HG02610 (cell line): Measurements from ENCODE around the gene GMDS.

ENCODE experiments used
- ATAC-seq: cut with Tn5 transposase; IDR thresholded peaks from one replicate; pipeline ENCODE4 v1.9.1; 2021; ENCODE audit warnings: mild to moderate bottlenecking, moderate library complexity; ENCODE audit not compliant: unreplicated experiment

The GMDS gene

DNA sequence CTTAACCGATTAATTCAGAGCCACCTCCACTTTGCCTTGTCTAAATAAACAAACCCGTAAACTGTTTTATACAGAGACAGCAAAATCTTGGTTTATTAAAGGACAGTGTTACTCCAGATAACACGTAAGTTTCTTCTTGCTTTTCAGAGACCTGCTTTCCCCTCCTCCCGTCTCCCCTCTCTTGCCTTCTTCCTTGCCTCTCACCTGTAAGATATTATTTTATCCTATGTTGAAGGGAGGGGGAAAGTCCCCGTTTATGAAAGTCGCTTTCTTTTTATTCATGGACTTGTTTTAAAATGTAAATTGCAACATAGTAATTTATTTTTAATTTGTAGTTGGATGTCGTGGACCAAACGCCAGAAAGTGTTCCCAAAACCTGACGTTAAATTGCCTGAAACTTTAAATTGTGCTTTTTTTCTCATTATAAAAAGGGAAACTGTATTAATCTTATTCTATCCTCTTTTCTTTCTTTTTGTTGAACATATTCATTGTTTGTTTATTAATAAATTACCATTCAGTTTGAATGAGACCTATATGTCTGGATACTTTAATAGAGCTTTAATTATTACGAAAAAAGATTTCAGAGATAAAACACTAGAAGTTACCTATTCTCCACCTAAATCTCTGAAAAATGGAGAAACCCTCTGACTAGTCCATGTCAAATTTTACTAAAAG, 633.0 kb downstream of the GMDS start:
- ATAC-seq = no peak

- ATAC-seq = no peak
Measured at GRCh38 chr6:1611572-1612298, 633.7 kb downstream of the GMDS start.

GRCh38 chr6:1611322-1611571, 634.2 kb downstream of the GMDS start:
- ATAC-seq = no peak

DNA sequence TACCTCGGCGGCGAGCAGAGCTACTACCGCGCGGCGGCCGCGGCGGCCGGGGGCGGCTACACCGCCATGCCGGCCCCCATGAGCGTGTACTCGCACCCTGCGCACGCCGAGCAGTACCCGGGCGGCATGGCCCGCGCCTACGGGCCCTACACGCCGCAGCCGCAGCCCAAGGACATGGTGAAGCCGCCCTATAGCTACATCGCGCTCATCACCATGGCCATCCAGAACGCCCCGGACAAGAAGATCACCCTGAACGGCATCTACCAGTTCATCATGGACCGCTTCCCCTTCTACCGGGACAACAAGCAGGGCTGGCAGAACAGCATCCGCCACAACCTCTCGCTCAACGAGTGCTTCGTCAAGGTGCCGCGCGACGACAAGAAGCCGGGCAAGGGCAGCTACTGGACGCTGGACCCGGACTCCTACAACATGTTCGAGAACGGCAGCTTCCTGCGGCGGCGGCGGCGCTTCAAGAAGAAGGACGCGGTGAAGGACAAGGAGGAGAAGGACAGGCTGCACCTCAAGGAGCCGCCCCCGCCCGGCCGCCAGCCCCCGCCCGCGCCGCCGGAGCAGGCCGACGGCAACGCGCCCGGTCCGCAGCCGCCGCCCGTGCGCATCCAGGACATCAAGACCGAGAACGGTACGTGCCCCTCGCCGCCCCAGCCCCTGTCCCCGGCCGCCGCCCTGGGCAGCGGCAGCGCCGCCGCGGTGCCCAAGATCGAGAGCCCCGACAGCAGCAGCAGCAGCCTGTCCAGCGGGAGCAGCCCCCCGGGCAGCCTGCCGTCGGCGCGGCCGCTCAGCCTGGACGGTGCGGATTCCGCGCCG, 634.7 kb downstream of the GMDS start:
- peak; percentile 13 for ATAC-seq

- ATAC-seq = peak; percentile 53
Measured at GRCh38 chr6:1609648-1610496, 635.5 kb downstream of the GMDS start, which contains the start of gene FOXC1. Gene FOXC1, plus strand, starts transcription at chr6:1609915. Its CDS starts 531 bp downstream, at chr6:1610446.

DNA sequence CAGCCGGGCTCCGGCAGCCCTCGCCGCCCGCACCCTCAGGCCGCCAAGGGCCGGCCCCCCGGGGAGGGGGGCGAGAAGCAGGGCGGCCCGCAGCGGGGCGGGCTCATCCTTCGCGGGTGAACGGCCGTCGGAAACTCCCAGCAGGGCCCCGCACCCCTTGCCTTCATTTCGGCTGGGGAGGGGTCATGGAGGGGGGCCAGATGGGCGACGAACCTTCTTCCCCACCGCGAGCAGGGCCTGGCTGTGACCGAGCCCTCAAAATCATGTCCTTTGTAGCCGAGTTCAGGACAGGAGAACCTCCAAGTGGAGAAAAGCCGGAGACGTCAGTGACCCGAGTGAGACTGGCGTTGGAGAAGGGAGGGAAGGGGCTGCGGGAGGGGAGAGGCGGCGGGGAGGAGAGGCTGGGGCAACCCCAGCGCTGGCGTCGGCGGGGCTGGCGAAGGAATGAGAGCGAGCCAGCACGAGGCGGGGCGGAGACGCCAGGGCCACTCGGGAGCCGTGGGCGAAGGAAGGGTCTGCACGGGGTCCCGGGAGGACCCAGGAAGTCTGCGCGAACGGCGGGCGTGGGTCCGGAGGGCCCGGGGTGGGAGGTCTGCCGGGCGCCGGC, 636.3 kb downstream of the GMDS start:
- no peak for ATAC-seq

- ATAC-seq = no peak
Measured at GRCh38 chr6:1608222-1609040, 637.0 kb downstream of the GMDS start.

GRCh38 chr6:1607516-1608221, 637.7 kb downstream of the GMDS start:
- ATAC-seq = no peak

DNA sequence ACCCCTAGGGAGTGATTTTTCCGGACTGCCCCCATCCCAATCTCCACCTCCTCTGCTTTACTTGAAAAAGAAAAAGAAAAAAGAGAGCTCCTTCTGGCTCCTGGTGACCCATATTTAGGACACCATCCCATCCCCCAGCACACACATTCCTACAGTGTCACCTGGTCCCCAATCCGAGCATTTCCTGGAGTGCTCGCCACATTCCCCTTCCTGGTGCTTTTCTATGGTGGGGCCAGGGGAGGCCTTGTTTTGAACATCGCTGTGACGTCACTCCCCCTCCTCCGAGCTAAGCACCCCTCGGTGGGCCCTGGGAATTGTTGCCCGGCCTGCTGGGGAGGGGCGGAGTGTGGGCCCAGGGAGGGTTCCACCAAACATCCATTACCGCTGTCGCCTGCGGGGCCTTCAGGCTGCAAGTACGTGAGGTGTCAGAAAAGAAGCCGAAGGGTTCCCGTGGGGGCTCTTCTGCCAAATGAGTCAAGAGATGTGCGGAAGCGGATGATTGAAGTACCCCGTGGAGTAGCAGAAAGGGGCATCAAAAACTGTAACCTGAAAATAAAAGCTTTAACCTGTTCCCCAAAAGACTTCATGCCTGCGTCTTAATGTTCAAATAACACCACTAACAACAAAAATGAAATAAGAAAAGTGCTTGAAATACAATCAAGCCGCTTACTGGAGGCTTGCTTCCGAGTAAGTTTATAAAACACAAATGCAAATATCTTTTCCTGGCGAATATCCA, 638.5 kb downstream of the GMDS start:
- ATAC-seq = no peak

DNA sequence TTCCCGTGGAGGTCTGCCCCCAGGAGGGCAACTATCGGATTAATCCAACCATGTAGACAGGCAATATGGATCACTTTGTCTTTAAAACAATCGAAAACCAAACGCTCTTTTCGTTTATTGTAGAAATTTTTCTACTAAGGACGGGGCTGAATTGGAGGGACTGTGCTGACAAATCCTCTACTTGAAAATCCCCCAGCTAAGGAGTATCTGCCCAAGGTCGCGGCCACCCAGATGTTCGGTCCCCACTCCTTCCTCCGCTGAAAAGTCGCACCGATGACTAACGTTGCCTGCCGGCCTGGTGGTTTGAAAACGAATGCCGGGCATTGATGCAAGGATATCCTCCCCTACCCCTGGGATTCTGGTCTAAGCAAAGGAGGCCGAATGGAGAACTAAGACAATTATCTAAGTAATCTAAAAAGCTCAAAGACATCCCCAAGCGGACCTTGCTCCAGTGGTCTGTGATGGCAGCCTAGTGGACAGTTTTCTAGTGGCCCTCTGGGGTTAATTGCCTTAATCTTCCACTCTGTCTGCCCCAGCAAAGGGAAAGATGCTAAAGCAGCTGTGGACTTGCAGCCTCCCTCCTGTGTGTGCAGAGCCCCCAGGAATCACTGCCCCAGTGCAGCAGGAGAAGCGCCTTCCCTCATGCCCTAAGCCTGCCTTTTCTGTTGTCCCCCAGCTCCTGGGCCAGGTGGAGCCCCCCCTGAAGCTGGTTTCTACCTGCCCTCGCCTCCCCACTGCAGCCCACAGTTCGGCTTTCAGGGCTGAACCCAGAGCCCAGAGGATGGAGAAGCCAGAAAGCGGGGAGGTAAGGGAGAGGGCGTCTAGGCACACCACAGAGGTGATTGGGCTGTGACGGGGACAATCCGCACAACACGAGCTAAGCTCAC, 639.3 kb downstream of the GMDS start:
- no peak for ATAC-seq

GRCh38 chr6:1605004-1605892, 640.2 kb downstream of the GMDS start:
- peak; percentile 10 for ATAC-seq

GRCh38 chr6:1604158-1605003, 641.0 kb downstream of the GMDS start:
- ATAC-seq = peak; percentile 70

GRCh38 chr6:1603708-1604107, 641.7 kb downstream of the GMDS start:
- ATAC-seq = no peak

DNA sequence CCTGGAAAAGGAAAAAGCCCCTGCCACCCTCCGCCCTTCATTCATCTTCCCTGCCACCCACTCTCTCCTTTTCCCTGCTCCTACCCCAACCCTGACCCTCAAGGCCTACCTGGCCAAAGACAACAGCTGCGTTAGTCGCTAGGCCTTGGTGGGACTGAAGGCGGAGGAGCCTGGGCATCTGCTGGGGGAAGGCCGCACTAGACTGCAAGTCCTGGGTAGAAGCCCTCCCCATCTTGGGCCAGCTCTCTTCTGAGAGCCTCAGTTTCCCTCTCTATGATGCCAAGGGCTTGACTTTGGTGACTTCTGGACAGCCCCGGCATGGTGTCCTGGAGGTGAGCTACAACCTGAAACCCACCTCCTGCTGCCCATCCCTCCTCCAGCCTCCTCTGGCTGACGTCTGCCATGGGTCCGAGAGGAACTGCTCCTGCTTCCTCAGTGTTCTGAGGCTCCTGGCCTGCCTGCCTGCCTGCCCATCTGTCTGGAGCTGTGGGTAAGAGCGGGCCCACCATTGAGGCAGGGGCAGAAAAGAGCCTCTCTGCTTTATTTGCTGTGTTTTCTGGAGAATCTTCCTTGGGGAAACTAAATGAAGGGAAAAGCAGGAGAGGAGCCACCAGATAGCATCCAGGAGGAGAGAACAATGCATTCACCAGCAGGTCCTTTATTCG, 643.2 kb downstream of the GMDS start:
- ATAC-seq = no peak
